ENCODE data around the gene ZIC1.

DNA sequence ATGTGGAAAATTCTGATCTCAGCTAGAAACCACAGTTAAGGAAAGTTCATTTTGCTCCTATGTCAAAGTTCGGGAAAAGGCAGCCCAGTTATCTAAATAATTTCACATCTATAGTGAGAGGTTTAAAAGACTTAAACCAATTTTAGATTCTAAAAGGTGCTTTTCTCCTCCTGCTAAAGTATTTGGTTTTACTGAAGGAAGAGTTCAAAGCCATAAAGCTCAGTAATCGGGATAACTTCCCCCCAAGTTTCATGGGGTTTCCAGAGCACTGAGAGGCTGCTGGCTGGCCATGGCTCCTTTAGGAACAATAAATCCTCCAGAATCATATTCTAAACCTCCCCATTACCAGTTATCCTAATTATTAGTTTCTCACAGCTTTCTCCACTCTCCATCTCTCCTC is 41.0 kb upstream of the ZIC1 start:
- TF ChIP-seq FOS (IDR thresholded peaks at IDR 0.05; ENCODE audit: low read depth, low read length) (no peak), POLR2A (IDR thresholded peaks at IDR 0.05; ENCODE audit: low read depth, low read length) (no peak), MAFK (IDR thresholded peaks at IDR 0.05; ENCODE audit: low read depth, low read length) (no peak), BHLHE40 (IDR thresholded peaks at IDR 0.05; ENCODE audit: low read depth, low read length) (no peak), CEBPB (IDR thresholded peaks at IDR 0.05; ENCODE audit: low read depth, low read length) (no peak), RAD21 (IDR thresholded peaks at IDR 0.05; ENCODE audit: low read length) (no peak)
- TF ChIP-seq, protein P1, sequence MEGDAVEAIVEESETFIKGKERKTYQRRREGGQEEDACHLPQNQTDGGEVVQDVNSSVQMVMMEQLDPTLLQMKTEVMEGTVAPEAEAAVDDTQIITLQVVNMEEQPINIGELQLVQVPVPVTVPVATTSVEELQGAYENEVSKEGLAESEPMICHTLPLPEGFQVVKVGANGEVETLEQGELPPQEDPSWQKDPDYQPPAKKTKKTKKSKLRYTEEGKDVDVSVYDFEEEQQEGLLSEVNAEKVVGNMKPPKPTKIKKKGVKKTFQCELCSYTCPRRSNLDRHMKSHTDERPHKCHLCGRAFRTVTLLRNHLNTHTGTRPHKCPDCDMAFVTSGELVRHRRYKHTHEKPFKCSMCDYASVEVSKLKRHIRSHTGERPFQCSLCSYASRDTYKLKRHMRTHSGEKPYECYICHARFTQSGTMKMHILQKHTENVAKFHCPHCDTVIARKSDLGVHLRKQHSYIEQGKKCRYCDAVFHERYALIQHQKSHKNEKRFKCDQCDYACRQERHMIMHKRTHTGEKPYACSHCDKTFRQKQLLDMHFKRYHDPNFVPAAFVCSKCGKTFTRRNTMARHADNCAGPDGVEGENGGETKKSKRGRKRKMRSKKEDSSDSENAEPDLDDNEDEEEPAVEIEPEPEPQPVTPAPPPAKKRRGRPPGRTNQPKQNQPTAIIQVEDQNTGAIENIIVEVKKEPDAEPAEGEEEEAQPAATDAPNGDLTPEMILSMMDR (conservative IDR thresholded peaks at IDR 0.05; ENCODE audit: low read depth, low read length), result no peak
- TF ChIP-seq, protein P2, sequence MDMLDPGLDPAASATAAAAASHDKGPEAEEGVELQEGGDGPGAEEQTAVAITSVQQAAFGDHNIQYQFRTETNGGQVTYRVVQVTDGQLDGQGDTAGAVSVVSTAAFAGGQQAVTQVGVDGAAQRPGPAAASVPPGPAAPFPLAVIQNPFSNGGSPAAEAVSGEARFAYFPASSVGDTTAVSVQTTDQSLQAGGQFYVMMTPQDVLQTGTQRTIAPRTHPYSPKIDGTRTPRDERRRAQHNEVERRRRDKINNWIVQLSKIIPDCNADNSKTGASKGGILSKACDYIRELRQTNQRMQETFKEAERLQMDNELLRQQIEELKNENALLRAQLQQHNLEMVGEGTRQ (IDR thresholded peaks at IDR 0.05; ENCODE audit: low read depth, low read length), result no peak

All from IMR-90 (cell line).